PFSK-1 (cell line): ENCODE measurements around the gene NET1.

Experiments
- POLR2AphosphoS5 ChIP-seq: IDR thresholded peaks from 2 replicates; pipeline ENCODE4 v1.6.1; 2012; ENCODE audit warnings: low read depth, mild to moderate bottlenecking, control low read depth, low read length, moderate library complexity
- TF ChIP-seq, protein P1 (sequence below), 2 experiments: IDR thresholded peaks; 2 replicates each; pipeline versions ENCODE4 v1.6.1 to v1.8.0; 2011 to 2012; ENCODE audit warnings: low read depth in 2 of 2, low read length in 2 of 2, control low read depth in 1 of 2, inconsistent platforms in 1 of 2, mild to moderate bottlenecking in 1 of 2, moderate library complexity in 1 of 2; ENCODE audit not compliant: insufficient read depth in 1 of 2

- no peak for TF ChIP-seq POLR2AphosphoS5
- TF ChIP-seq, protein P1, sequence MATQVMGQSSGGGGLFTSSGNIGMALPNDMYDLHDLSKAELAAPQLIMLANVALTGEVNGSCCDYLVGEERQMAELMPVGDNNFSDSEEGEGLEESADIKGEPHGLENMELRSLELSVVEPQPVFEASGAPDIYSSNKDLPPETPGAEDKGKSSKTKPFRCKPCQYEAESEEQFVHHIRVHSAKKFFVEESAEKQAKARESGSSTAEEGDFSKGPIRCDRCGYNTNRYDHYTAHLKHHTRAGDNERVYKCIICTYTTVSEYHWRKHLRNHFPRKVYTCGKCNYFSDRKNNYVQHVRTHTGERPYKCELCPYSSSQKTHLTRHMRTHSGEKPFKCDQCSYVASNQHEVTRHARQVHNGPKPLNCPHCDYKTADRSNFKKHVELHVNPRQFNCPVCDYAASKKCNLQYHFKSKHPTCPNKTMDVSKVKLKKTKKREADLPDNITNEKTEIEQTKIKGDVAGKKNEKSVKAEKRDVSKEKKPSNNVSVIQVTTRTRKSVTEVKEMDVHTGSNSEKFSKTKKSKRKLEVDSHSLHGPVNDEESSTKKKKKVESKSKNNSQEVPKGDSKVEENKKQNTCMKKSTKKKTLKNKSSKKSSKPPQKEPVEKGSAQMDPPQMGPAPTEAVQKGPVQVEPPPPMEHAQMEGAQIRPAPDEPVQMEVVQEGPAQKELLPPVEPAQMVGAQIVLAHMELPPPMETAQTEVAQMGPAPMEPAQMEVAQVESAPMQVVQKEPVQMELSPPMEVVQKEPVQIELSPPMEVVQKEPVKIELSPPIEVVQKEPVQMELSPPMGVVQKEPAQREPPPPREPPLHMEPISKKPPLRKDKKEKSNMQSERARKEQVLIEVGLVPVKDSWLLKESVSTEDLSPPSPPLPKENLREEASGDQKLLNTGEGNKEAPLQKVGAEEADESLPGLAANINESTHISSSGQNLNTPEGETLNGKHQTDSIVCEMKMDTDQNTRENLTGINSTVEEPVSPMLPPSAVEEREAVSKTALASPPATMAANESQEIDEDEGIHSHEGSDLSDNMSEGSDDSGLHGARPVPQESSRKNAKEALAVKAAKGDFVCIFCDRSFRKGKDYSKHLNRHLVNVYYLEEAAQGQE (IDR thresholded peaks at IDR 0.05; ENCODE audit: insufficient read depth in 1 of 2, low read depth in 2 of 2, low read length in 2 of 2): no peak
These were observed 55.4 kb downstream of the NET1 start for GRCh38 chr10:5467634-5468255.
